SH-SY5Y (cell line): ENCODE measurements around the gene DEFB113.

ENCODE experiments used
- GATA2 ChIP-seq: IDR thresholded peaks from 2 replicates; pipeline ENCODE4 v1.6.1; 2011; ENCODE audit warnings: mild to moderate bottlenecking, low read depth, low read length
- GATA3 ChIP-seq: IDR thresholded peaks from 2 replicates; pipeline ENCODE4 v1.6.1; 2011; ENCODE audit warnings: low read depth, mild to moderate bottlenecking, low read length, moderate library complexity

- TF ChIP-seq GATA2 (no peak), GATA3 (no peak)
Observed at GRCh38 chr6:49919261-49919660, 50.2 kb downstream of the DEFB113 start.
